NCI-H526 treated with DMSO at 0.1 percent for 48 hours (cell line): ENCODE results near the gene GPS1.

Experiments
- DNase-seq: peaks from one replicate; lab custom pipeline; 2025; lab: John Stamatoyannopoulos, UW

The GPS1 gene

DNA sequence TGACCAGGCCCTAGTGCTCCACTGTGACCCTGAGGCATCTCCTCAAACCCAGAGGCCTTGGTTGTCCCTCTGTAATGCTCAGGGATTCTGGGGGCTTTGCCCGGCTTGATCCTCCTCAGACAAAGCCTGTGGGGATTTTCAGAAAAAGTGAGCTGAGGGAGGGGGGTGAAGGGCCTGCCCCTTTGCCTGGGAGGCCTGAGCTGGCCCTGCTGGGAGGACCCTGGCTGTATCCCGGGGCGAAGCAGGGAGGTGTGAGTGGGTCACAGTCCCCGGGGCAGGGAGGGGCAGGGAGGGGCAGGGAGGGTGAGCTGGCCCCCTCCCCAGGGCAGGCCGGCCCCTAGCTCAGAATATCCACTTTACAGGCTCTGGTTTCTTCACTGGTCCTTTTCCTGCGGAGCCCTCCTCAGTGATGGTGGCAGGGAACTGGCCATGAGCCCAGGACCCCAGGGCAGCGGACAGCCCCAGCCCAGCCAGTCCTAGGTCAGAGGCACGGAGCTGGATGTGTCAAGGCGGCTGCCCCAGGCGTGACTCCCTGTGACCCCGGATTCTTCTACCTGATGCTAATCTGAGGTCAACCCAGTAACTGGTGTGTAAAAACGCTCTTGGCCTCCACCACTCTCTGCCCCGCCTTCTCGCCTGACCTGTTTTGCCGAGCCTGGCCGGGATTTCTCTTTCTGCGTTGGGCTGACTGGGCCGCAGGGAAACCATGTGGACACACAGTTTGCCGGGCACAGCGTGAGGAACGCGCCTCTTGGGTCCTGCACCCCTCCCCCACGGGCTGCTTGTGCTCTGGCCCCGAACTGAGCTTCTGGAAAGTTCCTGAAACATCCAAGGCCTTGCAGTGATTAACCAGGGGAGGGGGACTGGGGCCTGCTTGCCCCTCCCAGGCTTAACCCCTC is 52.1 kb downstream of the GPS1 start:
- DNase-seq, result no peak

DNA sequence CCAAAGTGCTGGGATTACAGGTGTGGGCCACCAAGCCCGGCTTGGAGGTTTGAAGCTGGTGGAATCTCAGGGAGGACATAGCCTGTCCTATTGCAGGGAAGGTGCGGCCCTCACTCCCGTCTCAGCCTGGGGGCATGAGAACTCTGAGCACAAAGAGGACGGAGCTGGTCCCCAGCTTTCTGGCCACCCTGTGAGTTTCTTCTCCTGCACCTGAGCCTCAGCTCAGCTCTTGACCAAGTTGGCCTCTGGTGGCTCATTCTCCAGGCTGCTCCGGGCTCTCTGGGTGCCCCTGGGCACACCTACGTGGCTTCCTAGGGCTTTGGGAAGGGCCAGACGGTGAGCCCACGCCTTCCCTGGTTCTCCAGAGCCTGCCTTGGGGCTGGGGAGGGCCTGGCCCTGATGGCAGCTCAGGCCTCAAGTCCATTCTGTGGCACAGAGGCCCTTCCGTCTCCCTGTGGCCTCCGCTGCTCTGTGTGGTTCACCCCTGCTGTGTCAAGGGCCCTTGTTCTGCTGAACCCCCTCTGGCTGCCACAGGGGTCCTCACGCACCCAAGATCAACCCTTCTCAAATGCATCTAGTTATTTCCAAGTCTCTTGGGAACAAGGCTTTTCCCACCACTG is 53.2 kb downstream of the GPS1 start:
- no peak for DNase-seq

DNA sequence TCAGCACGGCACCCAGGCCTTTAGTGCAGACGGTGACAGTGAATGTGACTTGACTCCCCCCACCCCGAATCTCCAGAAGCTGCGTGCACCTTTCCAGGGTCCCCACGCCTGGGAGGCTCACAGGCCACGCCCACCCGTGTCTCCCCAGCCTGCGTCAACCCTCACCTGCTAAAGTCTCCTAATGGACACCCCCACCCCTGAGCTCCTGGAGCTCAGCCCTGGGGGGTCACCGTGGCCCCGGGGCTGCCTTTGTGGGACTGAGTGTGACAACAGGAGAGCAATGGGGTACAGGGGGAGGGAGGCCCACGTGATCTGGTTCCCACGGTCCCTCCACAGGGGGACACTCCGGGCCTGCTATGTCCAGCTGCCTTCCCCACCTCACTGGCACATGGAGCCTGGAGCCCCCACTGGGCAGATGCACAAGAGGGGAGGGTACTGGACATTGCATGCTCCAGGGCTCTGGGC is 53.8 kb downstream of the GPS1 start:
- DNase-seq, result no peak

DNA sequence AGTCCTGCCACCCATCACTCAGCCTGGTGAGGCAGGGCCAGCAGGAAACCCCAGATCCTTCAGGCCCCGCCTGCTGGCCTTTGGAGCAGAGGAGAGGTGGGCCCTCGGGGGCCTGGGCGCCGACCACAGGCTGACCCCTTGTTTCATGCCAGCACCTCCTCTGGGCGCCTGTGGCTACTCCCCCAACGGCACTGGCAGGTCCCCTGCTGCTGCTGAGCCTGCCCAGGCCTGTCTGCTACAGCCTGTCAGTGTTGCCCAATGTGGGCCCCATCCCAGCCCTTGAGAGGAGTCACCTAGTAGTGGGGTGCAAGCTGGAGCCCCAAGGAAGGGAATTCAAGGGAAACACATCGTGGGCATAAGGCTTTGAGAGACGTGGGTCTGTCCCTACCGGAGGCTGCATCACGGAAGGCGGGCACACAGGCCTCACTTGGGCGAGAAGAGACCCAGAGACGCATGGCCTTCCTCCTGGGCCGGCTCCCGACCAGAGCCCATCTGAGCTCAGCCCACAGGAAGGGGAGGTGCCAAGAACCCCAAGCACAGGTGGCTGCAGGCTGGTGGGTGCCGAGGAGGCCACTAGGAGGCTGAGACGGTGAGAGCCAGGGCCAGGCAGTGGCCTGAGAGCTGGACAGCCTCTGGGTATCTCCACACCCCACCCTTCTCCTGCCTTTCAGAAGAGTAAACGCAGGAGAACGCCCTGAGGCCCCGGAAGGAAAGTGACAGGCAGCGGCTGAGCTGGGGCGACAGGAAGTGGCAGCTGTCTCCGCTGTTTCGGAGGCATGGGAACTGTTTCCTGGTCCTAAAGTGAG is 54.4 kb downstream of the GPS1 start:
- peak; percentile 30 for DNase-seq

DNA sequence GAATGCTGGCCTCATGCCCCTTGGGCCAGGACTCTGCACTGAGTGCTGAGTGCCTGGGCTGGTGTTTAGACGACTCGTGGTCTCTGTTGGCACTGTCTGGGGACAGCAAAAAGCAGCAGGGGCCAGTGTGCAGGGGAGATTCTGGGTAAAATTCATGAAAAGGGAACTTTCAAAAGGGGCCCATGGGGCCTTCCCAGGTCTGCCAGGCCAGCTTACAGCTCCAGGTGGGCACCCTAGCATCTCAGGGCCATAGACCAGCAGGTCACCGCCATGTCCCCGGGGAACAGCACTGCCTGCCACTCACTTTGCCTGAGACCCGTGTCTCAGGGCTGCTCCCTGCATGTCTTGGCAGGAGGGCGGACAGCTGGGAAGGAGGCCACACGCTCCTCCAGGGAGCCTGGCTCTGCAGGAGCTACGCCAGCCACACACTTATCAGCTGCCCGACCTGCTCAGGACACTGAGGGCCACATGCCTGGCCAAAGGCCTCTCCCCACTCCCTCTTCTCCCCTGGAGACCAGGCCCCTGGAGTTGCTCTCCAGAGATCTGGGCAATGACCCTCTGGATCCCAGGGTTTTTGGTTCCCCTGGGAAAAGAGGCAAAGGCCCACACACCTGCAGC is 55.1 kb downstream of the GPS1 start:
- DNase-seq, result no peak
